HG03095 (cell line): ENCODE results near the gene LRRC3.

Experiments
- ATAC-seq: cut with Tn5 transposase; IDR thresholded peaks from one replicate; pipeline ENCODE4 v1.9.1; 2021; ENCODE audit warnings: moderate library complexity; ENCODE audit not compliant: unreplicated experiment

LRRC3 gene

DNA sequence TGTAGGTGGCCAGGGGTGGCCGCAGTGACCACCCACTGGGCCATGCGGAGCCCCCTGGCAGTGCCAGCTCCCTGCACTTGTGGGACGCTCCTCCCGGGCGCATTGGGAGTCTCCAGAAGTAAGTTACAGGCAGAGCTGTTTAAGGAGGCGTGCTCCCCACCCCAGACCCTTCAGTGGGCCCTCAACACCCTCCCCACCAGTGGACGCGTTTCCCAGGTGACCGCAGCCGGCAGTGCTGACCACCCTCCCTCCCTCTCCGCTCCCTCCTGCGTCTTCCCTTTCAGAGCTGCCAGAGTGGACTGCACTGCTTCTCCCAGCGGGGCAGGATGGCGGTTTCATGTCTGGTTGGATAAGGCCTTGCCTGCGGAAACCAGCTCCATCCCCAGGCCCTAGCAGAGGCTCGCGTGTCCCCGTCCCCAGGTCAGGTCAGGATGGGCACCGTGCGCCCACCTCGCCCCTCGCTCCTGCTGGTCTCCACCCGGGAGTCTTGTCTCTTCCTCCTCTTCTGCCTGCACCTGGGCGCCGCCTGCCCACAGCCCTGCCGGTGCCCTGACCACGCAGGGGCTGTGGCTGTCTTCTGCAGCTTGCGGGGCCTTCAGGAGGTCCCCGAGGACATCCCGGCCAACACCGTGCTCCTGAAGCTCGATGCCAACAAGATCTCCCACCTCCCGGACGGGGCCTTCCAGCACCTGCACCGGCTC is 1.1 kb downstream of the LRRC3 start:
- no peak for ATAC-seq

DNA sequence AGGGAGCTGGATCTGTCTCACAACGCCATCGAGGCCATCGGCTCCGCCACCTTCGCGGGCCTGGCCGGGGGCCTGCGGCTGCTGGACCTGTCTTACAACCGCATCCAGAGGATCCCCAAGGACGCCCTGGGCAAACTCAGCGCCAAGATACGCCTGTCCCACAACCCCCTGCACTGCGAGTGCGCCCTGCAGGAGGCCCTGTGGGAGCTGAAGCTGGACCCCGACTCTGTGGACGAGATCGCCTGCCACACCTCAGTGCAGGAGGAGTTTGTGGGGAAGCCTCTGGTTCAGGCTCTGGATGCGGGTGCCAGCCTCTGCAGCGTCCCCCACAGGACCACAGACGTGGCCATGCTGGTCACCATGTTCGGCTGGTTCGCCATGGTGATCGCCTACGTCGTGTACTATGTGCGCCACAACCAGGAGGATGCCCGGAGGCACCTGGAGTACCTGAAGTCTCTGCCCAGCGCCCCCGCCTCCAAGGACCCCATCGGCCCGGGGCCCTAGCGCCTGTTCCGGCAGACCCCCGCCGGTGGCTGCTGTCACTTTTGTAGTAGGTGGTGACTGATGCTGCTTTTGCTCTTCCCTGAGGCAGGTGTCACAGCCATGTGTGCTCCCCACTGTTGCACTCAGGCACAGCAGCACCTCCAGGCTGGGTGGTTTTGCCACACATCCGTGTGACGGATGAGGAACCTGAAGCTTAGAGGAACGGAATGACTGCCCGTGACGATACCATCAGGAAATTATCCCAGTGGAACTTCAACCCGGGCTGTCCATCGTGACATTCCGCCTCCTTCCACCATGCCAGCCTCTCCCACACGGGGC is 1.8 kb downstream of the LRRC3 start:
- ATAC-seq, result no peak

DNA sequence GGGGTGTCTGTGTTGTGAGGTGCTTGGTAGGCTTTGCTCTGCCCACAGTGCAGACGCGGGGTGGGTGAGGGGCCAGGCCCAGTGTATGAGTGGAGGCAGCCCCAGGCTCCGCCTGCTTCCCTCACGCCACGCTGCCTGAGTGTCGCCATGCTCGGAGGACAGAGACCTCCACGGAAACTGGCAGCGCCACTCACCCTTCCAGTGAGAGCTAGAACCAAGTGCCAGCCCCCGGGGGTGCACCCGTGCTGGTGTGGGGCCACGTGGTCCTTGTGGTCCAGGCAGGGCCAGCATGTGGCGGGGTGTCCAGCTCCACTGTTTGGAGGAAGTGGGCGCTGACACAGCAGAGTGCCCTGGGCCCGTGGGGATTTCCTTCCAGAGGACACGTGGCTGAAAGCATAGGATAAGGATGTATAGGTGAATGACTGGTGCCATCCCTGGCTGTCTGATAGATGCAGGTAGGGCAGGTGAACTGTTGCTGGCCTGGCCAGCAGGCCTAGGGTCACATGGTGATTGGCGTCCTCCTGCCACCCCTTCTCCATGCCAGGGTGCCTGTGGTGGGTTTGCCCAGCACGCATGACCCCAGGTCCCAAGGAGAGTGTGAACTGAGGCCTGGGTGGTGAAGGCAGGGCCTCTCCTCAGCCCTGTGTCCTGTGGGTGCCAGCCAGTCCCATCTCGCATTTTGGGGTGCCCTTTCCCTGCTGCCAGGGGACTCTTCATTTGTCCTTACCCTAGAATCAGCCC is 3.8 kb downstream of the LRRC3 start:
- no peak for ATAC-seq

DNA sequence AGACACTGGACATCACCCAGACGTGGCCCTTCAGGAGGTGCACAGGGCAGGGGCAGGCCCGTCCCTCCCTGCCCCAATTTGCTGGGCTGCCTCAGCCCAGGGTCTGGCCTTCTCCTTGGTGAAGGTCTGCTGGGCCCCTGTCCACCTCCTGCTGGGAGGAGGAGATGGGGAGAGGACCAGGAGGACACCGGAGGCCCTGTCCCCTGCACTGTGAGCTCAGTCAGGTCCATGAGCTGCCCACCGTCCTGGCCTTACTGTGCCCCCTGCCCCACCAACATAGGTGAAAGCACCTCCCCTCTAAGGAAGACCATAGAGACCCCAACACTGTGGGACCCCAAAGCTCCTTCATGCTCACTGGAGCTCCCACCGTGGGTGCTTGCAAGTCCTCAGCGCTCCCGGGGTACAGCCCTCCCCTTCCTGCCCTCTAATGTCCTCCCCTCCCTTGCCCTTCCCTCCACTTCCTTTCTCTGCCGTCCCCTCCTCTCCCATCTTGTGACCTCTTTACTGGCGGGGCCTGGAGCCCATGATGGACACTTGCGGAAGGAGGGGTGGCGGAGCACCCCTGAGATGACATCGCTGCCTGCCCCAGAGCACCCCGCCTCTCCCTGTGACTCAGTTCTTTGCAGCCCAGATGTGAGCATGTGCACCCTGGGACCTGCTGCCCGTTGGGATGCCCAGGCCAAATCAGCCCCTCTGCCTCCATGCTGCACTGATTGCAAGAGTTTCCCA is 4.6 kb downstream of the LRRC3 start:
- no peak for ATAC-seq

DNA sequence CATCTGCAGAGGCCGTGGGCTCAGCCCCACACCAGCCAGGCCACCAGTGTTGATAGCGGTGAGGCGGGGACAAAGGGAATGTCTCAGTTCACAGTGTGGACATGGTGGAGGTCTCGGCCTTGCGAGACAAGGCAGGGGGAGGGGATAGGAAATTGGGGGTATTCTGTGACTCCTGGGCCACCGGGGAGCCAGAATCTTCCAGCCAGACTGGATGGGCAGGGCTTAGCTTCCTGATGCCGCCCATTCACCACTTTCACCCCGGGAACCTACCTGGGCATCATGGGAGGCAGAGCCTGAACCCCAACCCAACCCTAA is 5.1 kb downstream of the LRRC3 start:
- no peak for ATAC-seq

DNA sequence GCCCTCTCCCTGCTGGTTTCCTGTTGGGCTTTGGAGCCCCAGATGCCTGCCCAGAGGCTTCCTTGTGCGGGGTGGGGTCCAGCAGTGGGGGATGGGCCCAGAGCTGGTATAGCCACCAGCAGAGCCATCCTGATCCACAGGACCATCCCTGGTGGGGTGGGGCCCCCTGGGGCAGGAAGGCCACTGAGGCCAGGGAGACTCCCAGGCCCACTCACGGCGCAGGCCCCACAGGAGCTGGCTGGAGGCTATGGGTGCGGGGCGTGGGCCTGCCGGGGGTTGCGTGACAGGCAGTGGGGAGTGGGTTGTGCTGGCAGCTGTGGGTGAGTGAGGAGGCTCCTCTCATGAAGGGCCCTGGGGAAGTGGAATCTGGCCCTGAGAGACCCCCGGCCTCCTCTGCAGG is 5.7 kb downstream of the LRRC3 start:
- ATAC-seq, result no peak

DNA sequence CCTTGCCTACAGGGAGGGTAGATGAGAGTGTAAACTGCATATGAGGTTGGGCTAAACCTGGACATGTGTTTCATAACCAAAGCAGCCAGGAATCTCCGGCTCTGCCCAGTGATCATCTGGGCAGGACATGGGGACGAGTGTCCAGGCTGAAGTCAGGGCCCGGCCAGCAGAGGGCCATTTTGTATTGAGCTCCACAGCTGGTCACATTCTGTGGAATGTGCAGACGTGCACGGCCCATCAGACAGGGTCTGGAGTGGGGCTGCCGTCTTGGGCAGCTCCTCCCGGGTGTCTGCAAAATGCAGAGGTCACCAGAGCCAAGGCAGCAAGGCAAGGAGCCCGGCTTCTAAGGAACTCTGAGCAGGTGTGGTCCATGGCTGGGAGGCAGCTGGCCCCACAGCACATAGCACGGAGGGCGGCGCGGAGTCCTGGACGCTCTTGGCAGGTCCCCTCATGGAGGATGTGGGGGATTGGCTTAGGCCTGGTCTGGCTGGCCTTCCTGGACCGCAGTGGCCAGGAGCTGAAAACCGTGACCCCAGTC is 6.2 kb downstream of the LRRC3 start:
- ATAC-seq, result no peak

DNA sequence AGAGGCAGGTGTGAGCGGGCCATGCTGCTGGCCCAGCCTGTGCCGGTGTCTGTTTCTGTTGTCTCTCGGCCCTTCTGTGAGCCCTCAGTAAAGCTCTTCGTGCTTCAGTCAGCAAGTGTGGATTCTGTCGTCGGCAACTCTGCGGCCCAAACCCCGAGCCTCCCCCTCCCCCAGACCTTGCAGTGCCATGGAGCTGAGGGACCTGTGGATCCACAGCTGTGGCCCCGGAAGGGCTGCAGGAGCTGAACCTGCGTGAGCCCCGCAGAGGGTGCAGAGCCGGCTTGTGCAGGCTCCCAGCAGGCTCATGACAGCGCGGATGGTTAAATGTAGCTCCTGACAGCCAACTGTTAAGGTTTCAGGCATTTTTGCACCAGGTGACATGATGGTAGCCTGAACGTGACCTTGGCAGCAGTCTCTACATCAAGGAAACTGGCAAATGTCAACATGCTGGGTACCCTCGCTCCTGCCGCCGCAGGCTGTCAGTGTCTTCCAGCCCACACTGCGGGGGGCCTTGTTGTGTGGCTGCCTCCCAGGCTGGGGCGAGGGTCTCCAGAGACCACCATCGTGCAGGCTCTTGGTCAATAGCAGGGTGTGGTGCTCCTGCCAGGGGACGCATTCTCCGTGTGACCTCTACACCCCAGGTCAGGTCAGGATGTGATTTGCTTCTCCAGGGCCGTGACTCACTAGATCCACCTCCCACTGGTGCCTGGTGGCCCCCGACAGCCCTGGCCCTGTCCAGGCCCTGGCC is 7.0 kb downstream of the LRRC3 start:
- ATAC-seq, result no peak

DNA sequence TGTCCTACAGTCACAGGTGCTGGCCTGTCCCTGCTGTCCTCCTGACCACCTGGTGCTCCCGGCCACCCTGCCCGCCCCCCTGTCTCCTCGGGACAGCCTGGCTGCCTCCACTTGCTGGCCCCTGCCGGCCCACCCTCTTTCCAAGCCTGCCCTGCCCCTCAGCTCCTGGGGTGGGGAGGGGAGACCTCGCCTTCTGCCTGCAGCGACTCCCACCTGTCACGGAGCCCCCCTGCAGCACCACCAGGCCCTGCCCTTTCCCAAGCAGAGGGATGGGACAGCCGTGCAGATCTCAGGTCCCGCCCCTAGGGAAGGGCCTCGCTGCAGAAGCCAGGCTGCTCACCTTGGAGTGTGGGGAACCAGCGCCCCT is 7.5 kb downstream of the LRRC3 start:
- no peak for ATAC-seq

DNA sequence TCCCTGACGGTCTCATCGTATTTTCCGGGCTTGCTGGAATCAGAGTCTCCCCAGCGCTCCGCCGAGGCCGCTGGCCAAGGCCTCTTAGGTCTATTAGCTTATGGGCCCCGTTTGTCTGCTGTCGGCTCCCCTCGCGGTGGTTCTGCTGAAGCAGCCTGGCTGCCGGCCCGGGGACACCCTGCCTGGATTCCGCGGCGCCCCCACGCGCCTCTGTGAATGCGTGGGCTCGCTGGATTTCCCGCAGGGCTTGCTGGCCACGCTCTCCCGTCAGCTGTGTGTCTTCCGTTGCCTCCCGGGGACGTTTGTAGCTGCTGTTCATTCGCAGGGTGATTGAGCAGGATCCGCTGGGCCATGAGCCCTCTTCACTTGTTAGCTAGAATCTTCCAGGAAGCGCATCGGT is 8.4 kb downstream of the LRRC3 start:
- no peak for ATAC-seq

DNA sequence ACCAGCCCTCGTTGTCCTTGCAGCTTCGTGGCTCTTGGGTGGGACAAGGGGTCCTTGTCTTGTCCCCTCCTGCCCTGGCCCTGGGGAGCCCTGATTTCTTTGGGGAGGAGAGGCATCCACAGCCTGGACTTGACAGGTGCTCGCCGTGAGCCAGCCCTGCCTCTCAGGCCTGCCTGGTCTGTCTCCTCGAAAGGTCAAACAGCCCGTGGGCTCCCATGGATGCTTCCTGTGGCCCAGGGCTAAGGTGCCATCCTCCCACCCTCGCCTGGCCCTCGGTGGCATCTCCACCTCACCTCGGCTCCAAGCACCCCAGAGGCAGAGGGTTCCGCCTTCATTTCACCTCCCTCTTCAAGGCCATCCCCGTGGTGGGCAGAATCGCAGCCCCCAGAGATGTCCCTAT is 9.0 kb downstream of the LRRC3 start:
- ATAC-seq, result no peak

DNA sequence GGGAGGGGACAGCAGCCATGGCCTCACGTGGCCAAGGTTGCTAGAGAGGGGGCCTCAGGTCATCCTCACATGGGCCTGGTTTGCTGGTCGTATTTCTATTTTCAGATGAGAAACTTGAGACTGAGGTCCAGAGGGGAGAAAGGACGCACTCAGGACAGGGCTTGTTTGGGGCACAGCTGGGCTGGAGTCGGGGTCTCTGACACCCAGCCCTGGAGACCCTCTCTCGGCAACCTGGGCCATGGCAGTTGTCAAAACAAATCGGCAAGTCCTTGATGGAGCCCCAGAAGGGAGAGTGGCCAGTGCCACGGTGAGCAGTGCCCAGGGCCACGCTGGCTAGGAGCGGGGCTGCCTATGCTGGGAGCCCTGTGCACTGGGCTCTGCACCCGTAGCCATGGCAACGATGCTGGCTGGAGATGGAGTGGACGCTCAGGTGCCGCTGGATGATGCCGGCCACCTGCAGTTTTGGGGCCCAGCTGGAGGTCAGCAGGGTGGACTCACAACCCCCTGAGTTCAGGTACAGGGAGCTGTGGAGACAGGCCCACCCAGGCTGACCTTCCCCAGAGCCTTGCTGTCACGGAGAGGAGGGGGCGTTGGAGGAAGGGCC is 11.1 kb downstream of the LRRC3 start:
- no peak for ATAC-seq

DNA sequence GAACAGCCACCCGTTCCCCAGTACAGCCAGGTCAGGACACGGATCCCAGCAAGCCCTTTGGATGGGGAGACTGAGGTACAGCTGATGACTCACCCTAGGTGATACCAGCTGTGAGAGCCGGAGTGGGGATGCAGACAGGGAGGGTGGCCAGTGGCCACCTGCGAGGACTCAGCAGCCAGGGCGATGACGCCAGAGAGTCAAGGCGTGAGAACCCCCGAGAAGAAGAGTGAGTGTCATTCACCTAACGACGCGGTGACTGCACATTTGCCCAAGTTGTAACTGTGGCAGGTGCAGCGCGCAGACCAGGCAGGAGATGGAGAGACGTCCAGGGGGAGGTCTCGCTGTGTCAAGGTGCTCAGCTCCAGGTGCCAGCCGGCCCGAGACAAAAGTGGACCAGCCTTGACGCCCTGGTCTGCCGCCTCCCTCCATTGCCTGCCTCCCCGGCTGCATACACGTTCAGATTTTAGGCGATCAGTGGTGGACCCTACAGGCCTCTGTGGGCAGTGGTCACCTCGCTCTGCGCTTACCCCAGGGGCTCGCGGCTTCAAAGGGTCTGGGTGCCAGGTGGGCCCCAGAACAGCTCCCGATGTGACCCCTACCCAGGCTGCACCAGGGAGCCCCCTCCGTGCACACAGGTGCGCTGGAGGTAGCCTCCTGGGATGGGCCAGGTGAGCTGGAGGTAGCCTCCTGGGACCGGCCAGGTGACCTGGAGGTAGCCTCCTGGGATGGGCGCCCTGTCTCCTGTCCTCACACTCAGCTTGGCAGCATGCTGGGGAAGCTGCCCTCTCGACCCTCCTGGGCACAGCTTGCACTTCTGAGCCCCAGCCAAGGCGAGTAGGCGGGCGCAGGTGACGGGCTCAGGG is 11.9 kb downstream of the LRRC3 start:
- ATAC-seq, result no peak

DNA sequence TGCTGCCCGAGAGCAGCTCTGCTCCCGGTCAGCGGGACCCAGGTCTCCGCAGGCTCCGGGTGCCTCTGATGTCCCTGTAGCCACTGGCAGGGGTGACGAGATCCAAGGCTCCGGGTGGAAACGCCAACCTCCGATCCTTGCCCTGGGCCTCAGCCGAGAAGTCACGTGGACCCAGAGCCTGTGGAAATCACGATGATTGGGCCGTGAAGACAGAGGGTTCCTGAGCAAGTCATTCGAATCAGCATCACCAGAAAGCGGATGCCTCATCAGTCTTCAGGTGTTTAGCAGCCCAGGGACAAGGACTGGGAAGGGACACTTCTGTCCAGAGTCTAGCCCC is 12.5 kb downstream of the LRRC3 start:
- no peak for ATAC-seq

DNA sequence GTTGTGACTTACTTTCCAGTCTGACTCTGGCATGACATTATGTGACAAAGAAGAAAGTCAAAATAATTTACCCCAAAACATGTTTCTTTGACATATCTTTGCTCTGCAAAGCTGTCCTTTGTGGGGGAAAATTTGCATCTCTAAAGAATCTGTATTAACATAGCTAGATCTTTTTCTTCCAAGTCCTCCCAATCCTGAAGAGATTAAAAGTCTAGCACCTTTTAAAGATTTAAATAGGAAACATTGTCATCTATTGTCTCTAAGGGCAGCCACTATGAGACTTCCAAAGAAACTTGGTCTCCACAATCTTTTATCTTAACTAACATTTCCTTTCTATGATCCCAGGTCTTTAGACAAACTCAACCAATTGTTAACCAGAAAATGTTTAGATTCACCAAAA is 16.0 kb downstream of the LRRC3 start:
- ATAC-seq, result no peak

DNA sequence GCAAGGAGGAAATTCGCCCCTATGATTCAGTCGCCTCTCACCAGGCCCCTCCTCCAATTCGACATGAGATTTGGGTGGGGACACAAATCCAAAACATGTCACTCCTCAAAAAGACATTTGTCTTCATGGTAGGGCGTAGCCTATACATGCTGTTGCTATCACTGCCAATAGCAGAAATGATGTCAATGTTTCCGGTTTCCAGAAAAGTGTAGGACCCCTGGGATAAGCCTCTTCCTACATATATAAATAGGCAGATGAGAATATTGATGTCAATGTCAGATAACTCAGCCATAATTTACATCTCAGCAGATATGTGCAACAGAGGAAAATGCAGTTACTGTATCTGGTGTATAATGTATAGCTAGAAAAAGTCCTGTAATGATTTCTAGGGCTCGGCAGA is 16.7 kb downstream of the LRRC3 start:
- ATAC-seq, result no peak

DNA sequence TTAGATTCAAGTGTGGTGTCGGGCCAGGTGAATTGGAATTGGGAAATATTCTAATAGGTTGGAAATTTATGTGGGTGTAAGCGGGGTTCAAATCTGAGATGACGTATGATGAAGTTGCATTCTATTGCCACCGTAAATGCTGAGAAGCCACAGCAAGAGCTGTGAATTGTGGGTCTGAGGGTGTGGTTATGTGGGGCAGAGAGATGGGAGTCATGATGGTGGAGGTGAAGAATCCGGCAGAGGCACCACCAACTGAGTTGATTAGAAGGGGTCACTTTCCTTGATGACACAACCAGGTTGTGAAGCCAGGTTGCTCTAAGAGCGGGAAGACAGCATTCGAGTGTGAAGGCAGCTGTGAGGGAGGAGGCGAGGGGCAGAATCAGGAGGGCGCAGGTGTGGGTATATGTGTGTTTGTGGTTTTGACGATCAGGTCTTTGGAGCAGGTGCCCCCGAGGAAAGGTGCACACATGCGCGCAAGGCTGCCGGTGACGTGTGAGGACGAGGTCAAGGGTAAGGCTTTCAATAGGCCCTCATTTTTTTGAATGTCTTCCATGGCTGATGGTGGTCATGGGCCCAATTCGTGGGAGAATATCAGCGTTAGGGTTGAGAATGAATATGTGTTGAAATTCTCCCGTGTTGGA is 18.7 kb downstream of the LRRC3 start:
- ATAC-seq, result no peak

DNA sequence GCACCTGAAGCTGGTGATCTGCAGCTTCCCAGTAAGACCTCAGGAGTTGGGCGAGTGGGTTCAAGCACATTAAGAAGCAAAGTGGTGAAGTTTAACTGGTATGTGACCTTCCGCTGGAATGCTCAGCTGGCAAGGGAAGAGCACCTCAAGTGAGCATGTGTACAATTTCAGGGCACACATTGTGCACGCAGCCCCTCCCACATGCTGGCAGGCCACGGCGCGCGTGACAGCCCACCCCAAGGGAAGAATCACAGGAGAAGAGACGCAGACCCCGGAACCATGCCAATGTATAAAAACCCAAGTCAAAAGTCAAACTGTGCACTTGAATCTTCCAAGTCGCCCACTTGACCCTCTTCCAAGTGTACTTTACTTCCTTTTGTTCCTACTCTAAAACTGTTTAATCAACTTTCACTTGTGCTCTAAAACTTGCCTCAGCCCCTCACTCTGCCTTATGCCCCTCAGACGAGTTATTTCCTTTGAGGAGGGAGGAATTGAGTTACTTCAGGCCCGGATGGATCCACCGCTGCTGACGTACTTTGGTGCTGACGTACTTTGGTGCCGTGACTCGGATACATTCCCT is 20.0 kb downstream of the LRRC3 start:
- ATAC-seq, result no peak
